H9 (cell line): ENCODE data around the gene HLA-DMA. TPM values are rescaled to one million over a fixed set of nuclear protein-coding genes. Genes with fewer than 3 reads are reported as not detected.

Source experiments
- DNase-seq: peaks from one replicate; pipeline ENCODE4 v3.0.0-alpha.2; 2017
- H2AFZ ChIP-seq: one replicate; pipeline ENCODE4 v1.6.1; 2013; ENCODE audit warnings: mild to moderate bottlenecking, low read length, control low read depth, moderate library complexity
- H2AK5ac ChIP-seq: 2 replicates; pipeline ENCODE4 v1.6.1; 2013; ENCODE audit warnings: low read length, control low read depth, mixed read lengths; ENCODE audit not compliant: insufficient read length
- H2BK120ac ChIP-seq: one replicate; pipeline ENCODE4 v1.6.1; 2013; ENCODE audit warnings: low read depth, mild to moderate bottlenecking, low read length, control low read depth, inconsistent platforms; ENCODE audit not compliant: poor library complexity, severe bottlenecking
- H2BK12ac ChIP-seq: 2 replicates; pipeline ENCODE4 v1.6.1; 2013; ENCODE audit warnings: low read length, control low read depth, mixed read lengths, low read depth; ENCODE audit not compliant: insufficient read length
- H2BK15ac ChIP-seq: 2 replicates; pipeline ENCODE4 v1.6.1; 2013; ENCODE audit warnings: low read depth, low read length, control low read depth
- H2BK20ac ChIP-seq: one replicate; pipeline ENCODE4 v1.6.1; 2013; ENCODE audit warnings: low read depth, mild to moderate bottlenecking, low read length, control low read depth, inconsistent platforms; ENCODE audit not compliant: poor library complexity, severe bottlenecking
- H2BK5ac ChIP-seq: 2 replicates; pipeline ENCODE4 v1.6.1; 2013; ENCODE audit warnings: low read length, control low read depth, mixed read lengths; ENCODE audit not compliant: insufficient read length
- H3K14ac ChIP-seq: 2 replicates; pipeline ENCODE4 v1.6.1; 2013; ENCODE audit warnings: low read length, control low read depth; ENCODE audit not compliant: insufficient read depth
- H3K18ac ChIP-seq: 2 replicates; pipeline ENCODE4 v1.6.1; 2013; ENCODE audit warnings: low read depth, mild to moderate bottlenecking, mixed read lengths, low read length, control low read depth; ENCODE audit not compliant: insufficient read length
- H3K23ac ChIP-seq: 2 replicates; pipeline ENCODE4 v1.6.1; 2013; ENCODE audit warnings: low read length, control low read depth, mixed read lengths, low read depth; ENCODE audit not compliant: insufficient read length
- H3K23me2 ChIP-seq: 2 replicates; pipeline ENCODE4 v1.6.1; 2013; ENCODE audit warnings: low read depth, mild to moderate bottlenecking, mixed read lengths, low read length, control low read depth; ENCODE audit not compliant: insufficient read length, poor library complexity, severe bottlenecking
- H3K27ac ChIP-seq: 2 replicates; pipeline ENCODE4 v1.5.1; 2013; ENCODE audit warnings: low read length, control low read depth, mixed read lengths, low read depth; ENCODE audit not compliant: insufficient read length
- H3K27me3 ChIP-seq: 2 replicates; pipeline ENCODE4 v1.6.1; 2013; ENCODE audit warnings: low read length, control low read depth, inconsistent platforms; ENCODE audit not compliant: insufficient read depth
- H3K4ac ChIP-seq: 2 replicates; pipeline ENCODE4 v1.6.1; 2013; ENCODE audit warnings: low read depth, mild to moderate bottlenecking, control low read depth, inconsistent platforms, low read length, moderate library complexity
- H3K4me1 ChIP-seq: 2 replicates; pipeline ENCODE4 v1.6.1; 2013; ENCODE audit warnings: low read length, control low read depth, inconsistent platforms; ENCODE audit not compliant: insufficient read depth
- H3K4me2 ChIP-seq: 2 replicates; pipeline ENCODE4 v1.6.1; 2013; ENCODE audit warnings: low read length, control low read depth, mixed read lengths; ENCODE audit not compliant: insufficient read length, insufficient read depth
- H3K56ac ChIP-seq: 2 replicates; pipeline ENCODE4 v1.6.1; 2013; ENCODE audit warnings: low read depth, mild to moderate bottlenecking, mixed read lengths, low read length, control low read depth; ENCODE audit not compliant: insufficient read length
- H3K79me1 ChIP-seq: 2 replicates; pipeline ENCODE4 v1.6.1; 2013; ENCODE audit warnings: low read depth, mild to moderate bottlenecking, moderate library complexity, low read length, control low read depth, inconsistent platforms; ENCODE audit not compliant: insufficient read depth, poor library complexity, severe bottlenecking
- H3K79me2 ChIP-seq: 2 replicates; pipeline ENCODE4 v1.6.1; 2013; ENCODE audit warnings: low read length, control low read depth, inconsistent platforms; ENCODE audit not compliant: insufficient read depth
- H3K9ac ChIP-seq: 2 replicates; pipeline ENCODE4 v1.6.1; 2013; ENCODE audit warnings: low read length, control low read depth, mixed read lengths; ENCODE audit not compliant: insufficient read length; ENCODE audit errors: extremely low read depth
- H3K9me3 ChIP-seq: one replicate; pipeline ENCODE4 v1.6.1; 2013; ENCODE audit warnings: low read depth, low read length, inconsistent platforms; ENCODE audit not compliant: control insufficient read depth
- H3T11ph ChIP-seq: one replicate; pipeline ENCODE4 v1.6.1; 2013; ENCODE audit warnings: mild to moderate bottlenecking, low read length, control low read depth, inconsistent platforms
- H4K20me1 ChIP-seq: one replicate; pipeline ENCODE4 v1.6.1; 2013; ENCODE audit not compliant: control insufficient read depth, insufficient read length, insufficient read depth
- H4K5ac ChIP-seq: 2 replicates; pipeline ENCODE4 v1.6.1; 2013; ENCODE audit warnings: low read depth, mild to moderate bottlenecking, mixed read lengths, low read length, control low read depth; ENCODE audit not compliant: insufficient read length
- H4K8ac ChIP-seq: replicated peaks from 2 replicates; pipeline ENCODE4 v1.6.1; 2013; ENCODE audit warnings: low read length, control low read depth, mixed read lengths, low read depth; ENCODE audit not compliant: insufficient read length
- H4K91ac ChIP-seq: 2 replicates; pipeline ENCODE4 v1.6.1; 2013; ENCODE audit warnings: low read depth, mild to moderate bottlenecking, moderate library complexity, mixed read lengths, low read length, control low read depth; ENCODE audit not compliant: insufficient read length
- H3K27ac Mint-ChIP-seq, 3 experiments: 2 replicates in 2 of 3; 3 replicates in 1 of 3; pipeline ENCODE4 v1.8.0; 2020 to 2021; ENCODE audit warnings: mixed read lengths in 3 of 3, mild to moderate bottlenecking in 1 of 3, moderate library complexity in 1 of 3
- H3K27me3 Mint-ChIP-seq: 2 replicates; pipeline ENCODE4 v1.8.0; 2021; ENCODE audit warnings: low read depth, mild to moderate bottlenecking, moderate library complexity, mixed read lengths
- H3K36me3 Mint-ChIP-seq, 3 experiments: 2 replicates in 2 of 3; 3 replicates in 1 of 3; pipeline ENCODE4 v1.8.0; 2020 to 2021; ENCODE audit warnings: low read depth in 3 of 3, mixed read lengths in 3 of 3; ENCODE audit not compliant: insufficient read depth in 1 of 3
- H3K4me1 Mint-ChIP-seq, 2 experiments: 2 replicates each; pipeline ENCODE4 v1.8.0; 2020; ENCODE audit warnings: mixed read lengths in 2 of 2
- H3K4me3 Mint-ChIP-seq, 2 experiments: 2 replicates in 1 of 2; 3 replicates in 1 of 2; pipeline ENCODE4 v1.8.0; 2020 to 2021; ENCODE audit warnings: mild to moderate bottlenecking in 2 of 2, mixed read lengths in 2 of 2, moderate library complexity in 1 of 2
- H3K9me3 Mint-ChIP-seq, 2 experiments: 2 replicates in 1 of 2; 3 replicates in 1 of 2; pipeline ENCODE4 v1.8.0; 2020; ENCODE audit warnings: mild to moderate bottlenecking in 2 of 2, mixed read lengths in 2 of 2, moderate library complexity in 1 of 2
- WGBS: extraction: QIAGEN DNeasy Blood & Tissue Kit; methylation state at CpG from one replicate; pipeline ENCODE4 v1.1.7; 2013; ENCODE audit warnings: missing lambda C conversion rate, low lambda C conversion rate, mixed read lengths; ENCODE audit not compliant: insufficient read length; ENCODE audit errors: extremely low coverage; 5-methylcytosine and 5-hydroxymethylcytosine counted together
- total RNA-seq: library from RNA; stranded (reverse); gene quantifications from 2 replicates; pipeline ENCODE4 v1.2.1, GENCODE V29; 2021
- TF ChIP-seq, protein P1 (sequence below): fragments of 200-600 bp; sonication (generic); conservative IDR thresholded peaks from 3 replicates; pipeline ENCODE4 v1.8.0; 2021; ENCODE audit warnings: antibody characterized with exemption, mild to moderate bottlenecking

Gene HLA-DMA
- total RNA-seq, 1 experiment from 2014 or later = 7.5 TPM

DNA sequence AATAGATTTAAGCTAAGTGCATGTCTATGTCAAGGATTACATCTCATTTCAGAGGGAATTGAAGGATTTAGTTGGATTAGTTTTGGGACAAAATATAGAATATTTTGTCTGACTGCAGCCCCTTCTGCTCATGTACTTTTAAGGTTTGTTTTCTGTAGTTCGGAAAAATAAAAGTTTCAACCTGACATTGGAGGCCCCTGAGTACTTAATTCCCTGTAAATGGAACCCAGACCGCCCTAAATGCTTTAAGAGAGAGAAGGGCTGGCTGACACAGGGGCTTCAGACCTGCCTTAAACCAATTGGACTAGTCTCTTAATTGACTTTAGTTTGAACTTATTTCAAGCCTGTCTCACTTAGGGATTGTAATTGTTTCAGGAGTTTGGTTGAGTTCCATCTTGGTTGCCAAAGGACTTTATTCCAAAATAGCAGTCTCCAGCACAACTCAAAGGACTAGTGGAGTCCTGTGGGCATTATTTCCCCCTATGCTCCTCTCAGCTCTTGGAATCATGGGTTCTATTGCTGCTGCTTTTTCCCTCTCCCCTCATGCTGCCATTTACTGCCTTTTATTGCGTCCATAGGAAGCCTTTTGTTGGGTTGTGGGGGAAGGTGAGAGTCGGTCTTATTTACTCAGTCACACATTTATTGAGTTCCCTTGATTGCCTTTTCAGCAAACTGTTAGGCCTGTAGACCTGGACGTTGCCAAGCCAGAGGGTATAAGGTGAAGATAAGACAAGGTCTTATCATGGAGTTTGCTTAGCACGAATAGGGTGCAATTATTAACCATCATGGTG is 30.0 kb upstream of the HLA-DMA start:
- Histone ChIP-seq H2BK15ac (no peak overlapping the region), H3K23ac (no peak overlapping the region), H2BK12ac (no peak overlapping the region), H2BK5ac (no peak overlapping the region), H3K23me2 (no peaks in the 10 kb centered on the region), H3K9ac (no peak overlapping the region), H2AFZ (no peak overlapping the region), H3K79me1 (peaks cover 6% of the 10 kb centered on the region), H3K27me3 (no peaks in the 10 kb centered on the region), H4K91ac (no peak overlapping the region), H3K9me3 (no peaks in the 10 kb centered on the region), H3T11ph (no peak overlapping the region), H3K4me1 (peaks cover 2% of the 10 kb centered on the region; the same call in 1 of the 2 replicates), H2AK5ac (no peak overlapping the region), H4K5ac (no peak overlapping the region), H2BK120ac (no peak overlapping the region), H3K18ac (no peak overlapping the region), H3K79me2 (no peaks in the 10 kb centered on the region), H3K4me2 (no peak overlapping the region), H3K4ac (no peak overlapping the region), H2BK20ac (no peak overlapping the region), H4K8ac (no peak overlapping the region), H3K27ac (no peak overlapping the region), H4K20me1 (no peaks in the 10 kb centered on the region), H3K56ac (no peak overlapping the region), H3K14ac (no peak overlapping the region)
- H3K27me3 Mint-ChIP-seq = peaks cover 6% of the 10 kb centered on the region
- peaks cover 36 to 44% (median 38%) of the 10 kb centered on the region in 3 experiments; a peak in 6 of 7 replicates for H3K36me3 Mint-ChIP-seq
- no peaks in the 10 kb centered on the region for H3K9me3 Mint-ChIP-seq
- peaks cover 7 to 29% of the 10 kb centered on the region in 2 experiments for H3K4me1 Mint-ChIP-seq
- no peak overlapping the region for H3K4me3 Mint-ChIP-seq
- peak overlapping the region in 2 of 3 experiments; percentile 19 to 88; a peak in 2 of 7 replicates for H3K27ac Mint-ChIP-seq
- WGBS = no CpG with 5 or more reads among the region's 6 CpGs
- DNase-seq = no peak
- TF ChIP-seq, protein P1, sequence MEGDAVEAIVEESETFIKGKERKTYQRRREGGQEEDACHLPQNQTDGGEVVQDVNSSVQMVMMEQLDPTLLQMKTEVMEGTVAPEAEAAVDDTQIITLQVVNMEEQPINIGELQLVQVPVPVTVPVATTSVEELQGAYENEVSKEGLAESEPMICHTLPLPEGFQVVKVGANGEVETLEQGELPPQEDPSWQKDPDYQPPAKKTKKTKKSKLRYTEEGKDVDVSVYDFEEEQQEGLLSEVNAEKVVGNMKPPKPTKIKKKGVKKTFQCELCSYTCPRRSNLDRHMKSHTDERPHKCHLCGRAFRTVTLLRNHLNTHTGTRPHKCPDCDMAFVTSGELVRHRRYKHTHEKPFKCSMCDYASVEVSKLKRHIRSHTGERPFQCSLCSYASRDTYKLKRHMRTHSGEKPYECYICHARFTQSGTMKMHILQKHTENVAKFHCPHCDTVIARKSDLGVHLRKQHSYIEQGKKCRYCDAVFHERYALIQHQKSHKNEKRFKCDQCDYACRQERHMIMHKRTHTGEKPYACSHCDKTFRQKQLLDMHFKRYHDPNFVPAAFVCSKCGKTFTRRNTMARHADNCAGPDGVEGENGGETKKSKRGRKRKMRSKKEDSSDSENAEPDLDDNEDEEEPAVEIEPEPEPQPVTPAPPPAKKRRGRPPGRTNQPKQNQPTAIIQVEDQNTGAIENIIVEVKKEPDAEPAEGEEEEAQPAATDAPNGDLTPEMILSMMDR = no peak
